ENCODE data around the gene ARL14EP.

GRCh38 chr11:30346068-30346688, 23.3 kb downstream of the ARL14EP start:
- TF ChIP-seq CTCF (IDR thresholded peaks at IDR 0.05) (peak in 3 of 6 experiments; percentile 34 to 38 (median 37)), POLR2A (IDR thresholded peaks at IDR 0.05) (no peak)
